Naive thymus-derived CD4-positive, alpha-beta T cell (primary cell): ENCODE data around the gene NIT1. TPM values are rescaled to one million over a fixed set of nuclear protein-coding genes. Genes with fewer than 3 reads are reported as not detected.

Source experiments
- ATAC-seq: fragments of 150-1000 bp; cut with Tn5 transposase; 2 replicates; pipeline ENCODE4 v1.10.0; 2021; ENCODE audit warnings: mild to moderate bottlenecking, moderate library complexity
- CTCF ChIA-PET: fragments of 350-600 bp; sonication (Branson Sonifier 250); formaldehyde crosslinking; loops from one replicate; lab custom pipeline; 2021; ENCODE audit warnings: antibody characterized with exemption; lab: Charles Lee
- POLR2A ChIA-PET: fragments of 350-600 bp; sonication (Branson Sonifier 250); formaldehyde crosslinking; loops from one replicate; lab custom pipeline; 2021; ENCODE audit warnings: antibody characterized with exemption, inconsistent platforms; lab: Charles Lee
- DNase-seq, 9 donors: peaks; one replicate each; pipeline versions ENCODE4 v3.0.0 to v3.0.0-alpha.2; 2020 to 2022; ENCODE audit warnings: mixed read lengths in 1 of 9
- H3K27ac ChIP-seq: one replicate; pipeline ENCODE4 v1.7.0; 2013; ENCODE audit warnings: mild to moderate bottlenecking, low read depth, low read length, moderate library complexity
- H3K27me3 ChIP-seq, 2 donors: one replicate each; pipeline ENCODE4 v1.7.0; 2013; ENCODE audit warnings: low read length in 2 of 2, mild to moderate bottlenecking in 2 of 2, moderate library complexity in 2 of 2; ENCODE audit not compliant: control insufficient read depth in 2 of 2, insufficient read depth in 2 of 2
- H3K36me3 ChIP-seq, 3 experiments: 1 replicate in 2 of 3; 2 replicates in 1 of 3; pipeline ENCODE4 v1.7.0; 2013; ENCODE audit warnings: low read length in 3 of 3, mild to moderate bottlenecking in 3 of 3, moderate library complexity in 1 of 3; ENCODE audit not compliant: insufficient read depth in 3 of 3, control insufficient read depth in 2 of 3
- H3K4me1 ChIP-seq, 2 donors: one replicate each; pipeline ENCODE4 v1.7.0; 2013; ENCODE audit warnings: low read length in 2 of 2, mild to moderate bottlenecking in 2 of 2, moderate library complexity in 1 of 2; ENCODE audit not compliant: control insufficient read depth in 2 of 2, insufficient read depth in 2 of 2
- H3K4me3 ChIP-seq: 2 replicates; pipeline ENCODE4 v1.7.0; 2013; ENCODE audit warnings: mild to moderate bottlenecking, low read length
- H3K9me3 ChIP-seq, 3 experiments: 1 replicate in 2 of 3; 2 replicates in 1 of 3; pipeline ENCODE4 v1.7.0; 2013; ENCODE audit warnings: low read length in 3 of 3; ENCODE audit not compliant: control insufficient read depth in 2 of 3
- H3K27ac Mint-ChIP-seq, 9 donors: one replicate each; pipeline ENCODE4 v1.8.0; 2020 to 2022; ENCODE audit warnings: mixed read lengths in 9 of 9, mild to moderate bottlenecking in 8 of 9, moderate library complexity in 5 of 9, inconsistent platforms in 2 of 9
- H3K27me3 Mint-ChIP-seq, 5 donors: one replicate each; pipeline ENCODE4 v1.8.0; 2021 to 2022; ENCODE audit warnings: mixed read lengths in 5 of 5, mild to moderate bottlenecking in 1 of 5
- H3K36me3 Mint-ChIP-seq, 5 donors: one replicate each; pipeline ENCODE4 v1.8.0; 2020 to 2022; ENCODE audit warnings: mixed read lengths in 5 of 5, mild to moderate bottlenecking in 3 of 5, inconsistent platforms in 1 of 5
- H3K4me1 Mint-ChIP-seq, 7 donors: one replicate each; pipeline ENCODE4 v1.8.0; 2020 to 2022; ENCODE audit warnings: mixed read lengths in 7 of 7, mild to moderate bottlenecking in 3 of 7, inconsistent platforms in 1 of 7
- H3K4me3 Mint-ChIP-seq, 10 donors: one replicate each; pipeline ENCODE4 v1.8.0; 2020 to 2022; ENCODE audit warnings: mild to moderate bottlenecking in 10 of 10, mixed read lengths in 10 of 10, moderate library complexity in 6 of 10, inconsistent platforms in 2 of 10
- H3K9me3 Mint-ChIP-seq, 11 donors: one replicate each; pipeline ENCODE4 v1.8.0; 2020 to 2022; ENCODE audit warnings: mixed read lengths in 11 of 11, mild to moderate bottlenecking in 4 of 11, inconsistent platforms in 1 of 11, moderate library complexity in 1 of 11
- intact Hi-C, 2 donors: fragments of 100-400 bp; cut with micrococcal nuclease; formaldehyde crosslinking; loops; one replicate each; pipeline ENCODE4 v1.15.1; 2023
- polyA plus RNA-seq, 2 donors: library from polyadenylated mRNA; unstranded; fragments of 300-500 nt; fragmentation: Illumina TruSeq; gene quantifications; one replicate each; pipeline ENCODE4 v1.2.3, GENCODE V29; 2021
- total RNA-seq, 6 experiments: library from RNA in 5 of 6; stranded (reverse) in 5 of 6; gene quantifications; 1 replicate in 5 of 6; 2 replicates in 1 of 6; pipeline ENCODE4 v1.2.3 and lab custom pipeline; 2021 to 2026

The NIT1 gene
- total and polyA plus RNA-seq, 7 experiments from 2014 or later: 14.1 to 49.6 (median 34.1) TPM

DNA sequence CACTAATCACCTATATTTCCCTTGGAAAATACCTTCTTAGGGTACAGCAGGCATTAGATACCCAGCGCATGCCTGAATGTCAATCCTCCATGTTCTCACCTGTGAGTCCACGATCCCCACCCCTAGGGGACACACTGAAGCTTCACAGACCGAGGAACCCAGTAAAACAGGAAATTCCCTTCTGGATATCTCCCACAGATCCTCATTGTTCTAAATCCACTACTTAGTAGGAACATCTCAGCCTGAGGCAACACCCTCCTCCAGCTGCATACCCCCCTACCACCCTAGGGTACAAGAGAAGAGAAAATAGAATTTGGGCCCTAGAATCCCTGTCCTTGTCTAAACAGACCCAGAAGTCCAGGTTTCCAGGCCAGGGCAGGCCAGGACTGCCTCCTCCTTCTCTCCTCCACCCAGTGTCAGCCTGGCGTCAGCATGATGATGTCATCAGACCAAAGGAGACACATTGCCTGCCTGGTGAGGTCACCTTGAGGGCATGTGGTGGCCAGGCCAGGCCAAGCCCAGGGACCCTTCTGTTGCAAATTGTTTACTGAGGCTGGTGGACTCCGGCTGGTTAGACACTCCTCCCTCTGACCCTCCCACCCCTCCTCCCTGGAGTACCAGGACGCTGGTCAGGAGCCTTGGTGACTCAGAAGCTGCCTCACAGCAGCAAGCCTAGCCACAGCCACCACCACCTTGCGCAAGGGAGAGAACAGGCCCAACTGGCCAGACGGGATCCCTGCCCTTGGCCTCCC, 34.7 kb upstream of the NIT1 start:
- H3K36me3 ChIP-seq: no peaks in the 10 kb centered on the region
- H3K9me3 ChIP-seq: no peaks in the 10 kb centered on the region
- peak; percentile 92 for ATAC-seq
- peaks cover 0 to 4% (median 0%) of the 10 kb centered on the region in 5 donors for H3K27me3 Mint-ChIP-seq
- H3K4me3 ChIP-seq: no peak overlapping the region
- no peak overlapping the region for H3K27ac ChIP-seq
- no peaks in the 10 kb centered on the region for H3K36me3 Mint-ChIP-seq
- intact Hi-C loops: no loop called here
- peak in 1 of 9 donors; percentile 24 for DNase-seq
- peaks cover 0 to 10% (median 0%) of the 10 kb centered on the region in 7 donors for H3K4me1 Mint-ChIP-seq
- no peak overlapping the region for H3K4me3 Mint-ChIP-seq
- no peaks in the 10 kb centered on the region for H3K27me3 ChIP-seq
- POLR2A ChIA-PET: no interaction called here
- CTCF ChIA-PET: interaction anchor here (0.6 kb wide), 1 partner anchor 10 kb away, joined by 4 read pairs; no protein-coding TSS in a partner anchor
- H3K4me1 ChIP-seq: no peaks in the 10 kb centered on the region
- peaks cover 0 to 5% (median 0%) of the 10 kb centered on the region in 11 donors for H3K9me3 Mint-ChIP-seq
- H3K27ac Mint-ChIP-seq: no peak overlapping the region

DNA sequence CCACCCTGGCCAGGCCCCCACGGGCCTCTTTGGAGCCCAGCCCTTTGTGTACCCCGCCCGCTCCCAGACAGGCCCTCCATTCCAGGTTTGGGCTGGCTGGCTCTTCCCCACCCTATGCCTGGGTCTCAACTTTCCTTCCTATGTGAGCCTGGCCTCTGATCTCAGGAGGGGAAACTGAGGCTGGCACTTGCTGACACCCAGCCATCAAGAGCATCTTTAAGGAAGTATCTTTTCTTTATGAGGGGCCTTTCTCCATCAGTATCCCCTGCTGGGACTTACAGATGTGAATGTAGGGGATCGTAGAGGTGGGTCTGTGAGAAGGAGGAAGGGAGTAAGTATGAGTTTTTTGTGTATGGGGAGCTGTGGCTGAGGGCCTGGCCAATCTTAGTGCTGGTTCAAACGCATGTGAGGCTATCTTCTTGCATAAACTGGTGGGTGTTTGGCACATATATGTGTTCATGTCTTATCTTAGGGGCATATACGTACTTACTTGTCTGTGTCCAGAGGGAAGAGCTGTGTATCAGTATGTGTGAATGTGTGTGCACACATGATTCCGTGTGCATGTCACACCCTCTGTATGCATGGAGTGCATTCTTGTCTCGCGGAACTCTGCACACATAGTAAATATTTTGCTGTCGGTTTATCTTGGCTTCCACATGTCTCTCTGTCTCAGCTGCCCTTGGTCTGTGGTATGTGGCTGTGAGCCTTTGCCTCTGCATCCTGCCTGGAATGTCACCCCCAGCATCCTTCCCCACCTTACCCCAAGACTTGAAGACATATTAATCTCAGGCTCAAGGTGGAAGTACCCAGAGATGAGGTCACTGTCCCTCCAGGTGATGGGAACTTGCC, 33.9 kb upstream of the NIT1 start:
- ChIA-PET POLR2A (interaction anchor here (0.8 to 2.7 kb wide), 3 partner anchors 13 to 56 kb away, joined by 3 to 8 read pairs (median 4); partner anchors contain the start of gene KLHDC9), CTCF (interaction anchor here (0.8 to 1.1 kb wide), 2 partner anchors 9 to 86 kb away, joined by 3 read pairs; no protein-coding TSS in a partner anchor)
- Mint-ChIP-seq H3K36me3 (no peaks in the 10 kb centered on the region), H3K27me3 (peaks cover 0 to 4% (median 0%) of the 10 kb centered on the region in 5 donors), H3K27ac (no peak overlapping the region), H3K9me3 (peaks cover 0 to 5% (median 0%) of the 10 kb centered on the region in 11 donors), H3K4me3 (no peak overlapping the region), H3K4me1 (peaks cover 0 to 11% (median 0%) of the 10 kb centered on the region in 7 donors)
- ATAC-seq (no peak), DNase-seq (no peak)
- Histone ChIP-seq H3K27me3 (no peaks in the 10 kb centered on the region), H3K36me3 (no peaks in the 10 kb centered on the region), H3K27ac (no peak overlapping the region), H3K4me1 (no peaks in the 10 kb centered on the region), H3K4me3 (no peak overlapping the region), H3K9me3 (no peaks in the 10 kb centered on the region)
- intact Hi-C loops: no loop called here

DNA sequence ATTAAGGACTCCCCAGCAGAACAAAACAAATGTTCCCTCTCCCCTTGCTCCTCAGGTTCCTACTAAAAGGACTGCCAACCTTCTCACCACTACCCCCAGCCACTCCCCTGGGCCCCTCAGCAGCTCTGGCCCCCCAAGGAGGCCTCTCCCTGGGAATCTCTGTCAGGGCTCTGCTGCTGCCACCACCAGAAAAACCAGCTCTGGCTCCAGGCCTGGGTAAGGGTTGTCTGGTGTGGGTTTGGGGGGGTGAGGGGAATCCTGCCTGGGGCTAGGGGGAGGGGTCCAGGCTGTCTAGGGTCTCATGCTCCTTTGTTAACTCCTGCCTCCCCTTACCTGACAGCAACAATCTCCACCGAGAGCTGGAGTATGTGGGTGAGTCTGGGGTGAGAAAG, 33.3 kb upstream of the NIT1 start:
- POLR2A ChIA-PET: interaction anchor here (0.8 to 2.7 kb wide), 3 partner anchors 13 to 56 kb away, joined by 3 to 8 read pairs (median 4); partner anchors contain the start of gene KLHDC9
- no peak for DNase-seq
- no peak overlapping the region for H3K27ac Mint-ChIP-seq

DNA sequence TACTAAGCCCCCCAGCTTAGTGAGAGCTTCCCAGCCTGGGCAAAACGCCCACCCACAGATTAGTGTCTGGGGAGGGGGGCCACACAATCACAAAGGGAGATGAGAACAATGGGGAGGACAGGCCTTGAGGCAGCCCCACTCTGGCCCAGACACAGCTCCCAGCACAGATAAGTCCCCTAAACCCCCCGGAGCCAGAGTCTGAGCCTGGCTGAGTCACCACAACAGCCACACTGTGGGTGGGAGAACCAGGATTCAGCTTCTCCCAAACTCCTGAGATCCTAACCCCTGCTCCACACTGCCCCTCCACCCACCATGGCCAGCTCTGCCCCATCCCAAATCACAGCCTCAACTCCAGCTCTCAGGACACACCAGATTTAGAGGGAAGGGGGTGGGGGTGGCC, 32.7 kb upstream of the NIT1 start:
- H3K27me3 Mint-ChIP-seq: peaks cover 0 to 4% (median 0%) of the 10 kb centered on the region in 5 donors
- Histone ChIP-seq H3K4me3 (no peak overlapping the region), H3K36me3 (no peaks in the 10 kb centered on the region), H3K27me3 (no peaks in the 10 kb centered on the region), H3K4me1 (no peaks in the 10 kb centered on the region), H3K9me3 (no peaks in the 10 kb centered on the region), H3K27ac (no peak overlapping the region)
- H3K4me1 Mint-ChIP-seq: peaks cover under 1 to 11% (median 2%) of the 10 kb centered on the region in 7 donors
- ChIA-PET CTCF (no interaction called here), POLR2A (interaction anchor here (1.3 to 2.7 kb wide), 2 partner anchors 12 to 14 kb away, joined by 4 to 8 read pairs; partner anchors contain the start of gene KLHDC9)
- no peaks in the 10 kb centered on the region for H3K36me3 Mint-ChIP-seq
- no peak overlapping the region for H3K27ac Mint-ChIP-seq
- DNase-seq (no peak), ATAC-seq (no peak)
- intact Hi-C loops: no loop called here
- no peak overlapping the region for H3K4me3 Mint-ChIP-seq
- peaks cover 0 to 5% (median 0%) of the 10 kb centered on the region in 11 donors for H3K9me3 Mint-ChIP-seq

More for the DNA sequence above, 33.3 kb upstream of the NIT1 start:
- H3K36me3 Mint-ChIP-seq: no peaks in the 10 kb centered on the region
- Histone ChIP-seq H3K4me3 (no peak overlapping the region), H3K27me3 (no peaks in the 10 kb centered on the region), H3K36me3 (no peaks in the 10 kb centered on the region), H3K27ac (no peak overlapping the region), H3K9me3 (no peaks in the 10 kb centered on the region), H3K4me1 (no peaks in the 10 kb centered on the region)
- H3K4me3 Mint-ChIP-seq: no peak overlapping the region
- H3K27me3 Mint-ChIP-seq: peaks cover 0 to 4% (median 0%) of the 10 kb centered on the region in 5 donors
- no peak for ATAC-seq
- CTCF ChIA-PET: interaction anchor here (0.8 to 1.1 kb wide), 2 partner anchors 8 to 85 kb away, joined by 3 read pairs; no protein-coding TSS in a partner anchor
- intact Hi-C loops: no loop called here
- H3K4me1 Mint-ChIP-seq: peaks cover 0 to 11% (median 0%) of the 10 kb centered on the region in 7 donors
- peaks cover 0 to 5% (median 0%) of the 10 kb centered on the region in 11 donors for H3K9me3 Mint-ChIP-seq

DNA sequence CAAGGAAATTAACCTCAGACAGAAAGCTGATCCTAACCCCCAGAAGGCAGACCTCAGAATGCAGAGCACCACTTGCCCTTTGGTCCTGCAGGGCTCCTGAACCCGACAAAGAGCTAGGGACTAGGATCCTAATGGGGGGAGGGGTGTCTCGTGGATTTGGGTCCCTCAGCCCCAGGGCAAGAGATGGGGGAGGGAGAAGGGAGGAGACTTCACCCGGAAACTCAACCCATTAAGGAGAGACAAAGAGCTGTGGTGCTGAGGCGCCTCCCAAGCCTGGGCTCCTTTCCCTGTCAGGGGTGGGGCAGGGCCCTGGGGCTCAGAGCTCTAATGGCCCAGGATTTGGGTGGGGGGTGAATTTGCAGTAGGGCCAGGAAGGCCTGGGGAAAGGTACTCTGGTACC, 31.4 kb upstream of the NIT1 start:
- ATAC-seq (no peak), DNase-seq (no peak)
- H3K9me3 ChIP-seq: no peaks in the 10 kb centered on the region
- peaks cover 0 to 5% (median 0%) of the 10 kb centered on the region in 11 donors for H3K9me3 Mint-ChIP-seq
- peaks cover 8 to 19% (median 10%) of the 10 kb centered on the region in 7 donors for H3K4me1 Mint-ChIP-seq
- no peak overlapping the region for H3K4me3 ChIP-seq
- no peak overlapping the region for H3K27ac ChIP-seq
- H3K27ac Mint-ChIP-seq: no peak overlapping the region
- ChIA-PET CTCF (interaction anchor here (0.6 to 1.2 kb wide), 3 partner anchors 10 to 154 kb away, joined by 5 to 9 read pairs (median 7); no protein-coding TSS in a partner anchor), POLR2A (interaction anchor here (1.2 to 2.7 kb wide), 2 partner anchors 13 to 40 kb away, joined by 3 to 8 read pairs; partner anchors contain the start of gene USF1)
- H3K4me1 ChIP-seq: no peaks in the 10 kb centered on the region
- H3K27me3 Mint-ChIP-seq: peaks cover 0 to 4% (median 0%) of the 10 kb centered on the region in 5 donors
- no peaks in the 10 kb centered on the region for H3K36me3 ChIP-seq
- no peaks in the 10 kb centered on the region for H3K27me3 ChIP-seq
- intact Hi-C loops: no loop called here
- no peaks in the 10 kb centered on the region for H3K36me3 Mint-ChIP-seq
- no peak overlapping the region for H3K4me3 Mint-ChIP-seq

DNA sequence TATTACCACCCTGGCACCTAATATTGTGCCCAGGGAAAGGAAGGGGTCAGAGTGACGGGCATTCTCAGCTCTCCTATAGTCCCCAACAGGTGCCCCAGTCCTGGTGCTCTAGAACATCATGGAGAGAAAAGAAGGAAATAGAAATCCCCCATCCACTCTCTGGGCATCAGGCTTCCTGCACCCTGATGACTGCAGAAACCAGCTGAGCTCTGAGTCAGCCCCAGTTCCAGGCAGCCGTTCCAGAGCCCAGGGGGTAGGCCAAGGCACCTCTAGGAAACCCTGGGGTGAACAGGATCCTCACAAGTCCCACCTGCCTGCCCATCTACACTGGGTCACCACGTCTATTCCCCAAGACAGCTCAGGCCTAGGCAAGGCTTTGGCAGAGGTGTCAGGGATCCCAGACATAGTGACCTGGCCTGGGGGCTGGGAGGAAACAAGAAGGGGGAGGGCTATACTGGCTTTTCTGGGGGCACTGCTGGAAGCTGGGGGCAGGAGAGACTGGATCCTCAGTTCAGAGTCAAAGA, 29.3 kb upstream of the NIT1 start:
- no peaks in the 10 kb centered on the region for H3K9me3 ChIP-seq
- H3K9me3 Mint-ChIP-seq: peaks cover 0 to 5% (median 0%) of the 10 kb centered on the region in 11 donors
- ATAC-seq: peak; percentile 50
- intact Hi-C loops: no loop called here
- H3K27me3 ChIP-seq: no peaks in the 10 kb centered on the region
- no peak overlapping the region for H3K4me3 ChIP-seq
- H3K27ac Mint-ChIP-seq: no peak overlapping the region
- H3K4me3 Mint-ChIP-seq: no peak overlapping the region
- ChIA-PET POLR2A (interaction anchor here (1.0 kb wide), 1 partner anchor 8 kb away, joined by 3 read pairs; no protein-coding TSS in a partner anchor), CTCF (interaction anchor here (1.1 kb wide), 1 partner anchor 10 kb away, joined by 4 read pairs; the partner anchor contains the start of gene KLHDC9)
- H3K27ac ChIP-seq: no peak overlapping the region
- no peaks in the 10 kb centered on the region for H3K36me3 ChIP-seq
- DNase-seq: no peak
- H3K4me1 ChIP-seq: no peaks in the 10 kb centered on the region
- H3K36me3 Mint-ChIP-seq: no peaks in the 10 kb centered on the region
- H3K4me1 Mint-ChIP-seq: peaks cover 6 to 37% (median 17%) of the 10 kb centered on the region in 7 donors
- peaks cover 0 to 4% (median 0%) of the 10 kb centered on the region in 5 donors for H3K27me3 Mint-ChIP-seq
